Mucosa of stomach (tissue), 1 donor: ENCODE results near the gene TSC1.

Experiments
- H3K27me3 ChIP-seq: one replicate; pipeline ENCODE4 v1.7.0; 2013; ENCODE audit warnings: mild to moderate bottlenecking, low read length; ENCODE audit not compliant: control insufficient read depth, insufficient read depth
- H3K36me3 ChIP-seq: one replicate; pipeline ENCODE4 v1.7.0; 2013; ENCODE audit warnings: low read length; ENCODE audit not compliant: control insufficient read depth, insufficient read depth
- H3K4me1 ChIP-seq: one replicate; pipeline ENCODE4 v1.7.0; 2013; ENCODE audit warnings: mild to moderate bottlenecking, low read length; ENCODE audit not compliant: control insufficient read depth, insufficient read depth
- H3K4me3 ChIP-seq: one replicate; pipeline ENCODE4 v1.7.0; 2013; ENCODE audit warnings: low read length
- H3K9ac ChIP-seq: one replicate; pipeline ENCODE4 v1.7.0; 2013; ENCODE audit warnings: mild to moderate bottlenecking, low read length, moderate library complexity
- H3K9me3 ChIP-seq: one replicate; pipeline ENCODE4 v1.7.0; 2013; ENCODE audit warnings: mild to moderate bottlenecking, low read length, moderate library complexity; ENCODE audit not compliant: control insufficient read depth
- donor health status: Pancreatic carcinoma.

The TSC1 gene

DNA sequence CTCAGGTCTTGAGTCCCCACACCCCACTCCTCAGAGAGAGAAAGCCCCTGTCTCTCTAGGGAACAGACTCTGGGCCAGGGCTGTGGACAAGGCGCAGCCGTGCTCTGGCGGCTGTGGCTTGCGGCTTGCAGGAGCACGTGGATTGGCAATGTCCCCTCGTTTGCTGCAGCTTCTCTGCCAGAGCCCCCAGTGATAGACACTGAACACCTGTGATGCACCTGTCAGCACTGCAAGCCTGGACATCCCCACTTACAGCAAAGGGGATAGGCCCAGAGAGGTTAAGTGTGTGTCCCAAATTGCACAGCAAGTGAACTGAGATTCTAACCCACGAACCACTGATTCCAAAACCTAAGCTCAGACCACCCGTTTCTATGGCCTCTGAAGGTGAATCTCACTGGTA, 41.1 kb upstream of the TSC1 start:
- Histone ChIP-seq H3K36me3 (no peaks in the 10 kb centered on the region), H3K9ac (no peak overlapping the region), H3K4me3 (no peak overlapping the region), H3K4me1 (no peaks in the 10 kb centered on the region), H3K27me3 (peaks cover 8% of the 10 kb centered on the region), H3K9me3 (no peaks in the 10 kb centered on the region)

DNA sequence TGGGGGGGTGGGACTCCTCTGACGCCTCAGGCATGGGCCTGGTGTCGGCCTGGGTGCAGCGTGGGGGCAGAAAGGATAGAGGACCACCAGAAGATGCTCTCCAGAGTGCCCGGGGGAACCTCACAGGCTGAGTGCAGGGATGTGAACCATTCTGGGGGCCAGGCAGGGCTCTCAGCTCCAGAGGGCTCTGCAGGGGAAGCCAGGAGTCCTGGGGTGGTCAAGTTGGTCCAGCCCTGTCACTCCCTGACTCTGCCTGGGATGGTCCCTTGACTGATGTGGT, 40.6 kb upstream of the TSC1 start:
- Histone ChIP-seq H3K9me3 (no peaks in the 10 kb centered on the region), H3K27me3 (peaks cover 8% of the 10 kb centered on the region), H3K36me3 (no peaks in the 10 kb centered on the region), H3K4me3 (no peak overlapping the region), H3K4me1 (no peaks in the 10 kb centered on the region), H3K9ac (no peak overlapping the region)

DNA sequence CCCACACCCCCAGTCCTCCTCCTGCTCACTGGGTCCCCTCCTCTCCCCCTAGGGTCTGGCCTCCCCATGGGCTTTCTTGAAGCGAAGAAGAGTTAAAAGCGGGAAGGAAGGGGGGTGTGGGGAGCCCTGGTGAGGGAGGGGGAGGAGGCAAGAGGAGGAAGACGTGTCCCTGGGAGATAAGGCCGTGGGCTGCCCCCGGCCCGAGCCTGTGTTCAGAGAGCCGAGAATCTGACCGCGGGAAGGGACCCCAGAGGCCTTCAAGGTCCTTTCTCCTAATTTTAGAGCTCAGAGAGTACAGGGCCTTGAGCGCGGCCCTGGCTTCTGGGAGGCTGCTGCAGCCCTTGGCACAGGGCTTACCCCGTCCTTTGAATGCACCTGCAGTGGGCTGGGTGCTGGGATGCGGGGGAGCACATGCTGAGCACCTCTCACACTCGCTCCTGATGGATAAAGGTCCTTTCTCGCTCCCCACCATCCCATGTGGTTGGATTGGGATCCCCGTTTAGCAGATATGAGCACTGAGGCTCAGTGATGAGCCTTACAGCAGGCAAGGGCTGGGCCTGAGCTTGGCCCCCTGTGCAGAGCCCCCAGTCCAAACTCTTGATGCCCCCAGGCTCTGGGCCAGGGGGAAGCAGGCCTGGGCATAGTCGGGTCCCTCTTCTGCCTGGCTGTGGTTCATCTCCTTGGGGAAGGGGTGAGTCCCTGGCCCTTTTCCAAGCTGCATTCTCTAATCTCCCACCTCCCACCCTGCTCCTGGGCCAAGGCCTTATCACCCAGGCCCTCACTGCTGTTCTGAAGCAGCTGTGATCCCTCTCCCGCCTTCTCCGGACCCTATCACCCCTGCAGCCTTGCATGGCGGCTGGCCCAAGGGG, 40.0 kb upstream of the TSC1 start:
- Histone ChIP-seq H3K4me3 (no peak overlapping the region), H3K36me3 (no peaks in the 10 kb centered on the region), H3K4me1 (no peaks in the 10 kb centered on the region), H3K9me3 (no peaks in the 10 kb centered on the region), H3K9ac (no peak overlapping the region), H3K27me3 (peaks cover 12% of the 10 kb centered on the region)

DNA sequence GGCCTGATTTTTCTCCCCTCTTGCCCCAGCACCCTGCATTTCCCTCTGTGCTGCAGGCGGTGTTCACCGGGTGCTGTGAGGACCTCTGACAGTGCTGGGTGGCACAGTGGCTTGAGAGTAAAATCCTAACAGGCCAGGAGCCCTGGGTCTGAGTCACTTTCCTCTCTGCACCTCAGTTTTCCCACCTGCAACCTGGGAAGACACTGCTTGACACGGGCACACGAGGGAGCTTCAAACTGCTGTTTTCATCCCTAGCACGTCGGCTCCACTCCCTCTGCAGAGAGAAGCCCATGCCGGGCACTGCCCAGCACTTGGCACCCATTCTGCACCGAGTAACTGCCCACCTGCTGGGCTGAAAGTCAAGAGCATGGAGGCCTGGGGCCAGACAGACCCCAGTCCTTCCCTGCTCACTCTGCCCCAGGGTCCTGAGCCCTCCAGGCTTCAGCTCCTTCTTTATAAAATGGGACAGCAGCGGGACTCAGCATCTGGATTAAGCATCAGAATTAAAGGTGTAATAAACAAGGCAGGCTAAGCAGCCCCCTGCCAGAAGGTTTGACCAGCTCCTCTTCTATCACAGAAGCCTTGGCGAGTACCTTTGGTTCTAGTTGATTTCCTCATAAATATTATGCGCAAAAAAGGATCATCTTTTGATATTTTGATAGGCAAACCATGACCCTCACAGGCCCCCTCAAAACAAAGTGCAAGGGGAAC, 39.2 kb upstream of the TSC1 start:
- H3K4me3 ChIP-seq: no peak overlapping the region
- no peak overlapping the region for H3K9ac ChIP-seq
- H3K4me1 ChIP-seq: peaks cover 3% of the 10 kb centered on the region
- no peaks in the 10 kb centered on the region for H3K9me3 ChIP-seq
- H3K36me3 ChIP-seq: no peaks in the 10 kb centered on the region
- peaks cover 17% of the 10 kb centered on the region for H3K27me3 ChIP-seq

DNA sequence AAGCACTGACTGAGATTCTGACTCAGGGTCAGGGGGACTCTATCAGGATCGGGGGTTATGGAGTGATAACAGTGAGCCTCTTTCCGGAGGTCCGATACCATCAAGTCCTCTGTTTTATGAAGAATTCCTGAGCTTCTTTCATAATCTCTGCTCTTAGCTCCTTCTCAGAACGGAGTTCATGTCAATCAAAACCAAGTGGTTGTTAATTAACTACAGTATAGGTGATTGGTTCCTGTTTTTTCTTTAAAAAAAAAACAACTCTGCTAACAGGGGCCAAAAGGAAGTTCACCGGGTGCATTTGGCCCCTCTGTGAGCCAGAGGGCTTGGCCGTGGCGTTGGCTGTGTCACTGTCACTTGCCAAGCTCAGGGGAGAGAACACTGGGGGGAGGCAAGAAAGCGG, 38.0 kb upstream of the TSC1 start:
- Histone ChIP-seq H3K4me1 (peaks cover 5% of the 10 kb centered on the region), H3K9me3 (no peaks in the 10 kb centered on the region), H3K36me3 (no peaks in the 10 kb centered on the region), H3K9ac (no peak overlapping the region), H3K4me3 (no peak overlapping the region), H3K27me3 (peaks cover 20% of the 10 kb centered on the region)

DNA sequence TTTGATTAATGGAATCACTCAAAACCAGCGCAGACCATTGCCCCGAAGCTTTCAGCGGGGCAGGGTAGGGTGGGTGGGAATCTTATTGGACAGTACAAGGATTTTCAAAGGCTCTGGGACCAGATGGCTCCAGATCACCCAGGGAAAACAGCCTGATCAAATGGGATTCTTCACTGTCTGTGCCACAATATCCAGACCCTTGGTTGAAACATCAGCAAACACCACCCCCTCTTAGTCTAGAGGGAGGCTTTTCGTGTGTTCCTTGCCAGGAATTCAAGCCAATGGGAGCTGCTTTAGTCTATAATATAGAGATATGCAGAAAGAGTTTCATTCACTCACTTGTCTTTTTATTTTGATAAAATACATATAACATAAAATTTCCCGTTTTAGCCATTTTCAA, 35.7 kb upstream of the TSC1 start:
- Histone ChIP-seq H3K9me3 (no peaks in the 10 kb centered on the region), H3K27me3 (peaks cover 15% of the 10 kb centered on the region), H3K9ac (no peak overlapping the region), H3K4me3 (no peak overlapping the region), H3K4me1 (peaks cover 5% of the 10 kb centered on the region), H3K36me3 (no peaks in the 10 kb centered on the region)

DNA sequence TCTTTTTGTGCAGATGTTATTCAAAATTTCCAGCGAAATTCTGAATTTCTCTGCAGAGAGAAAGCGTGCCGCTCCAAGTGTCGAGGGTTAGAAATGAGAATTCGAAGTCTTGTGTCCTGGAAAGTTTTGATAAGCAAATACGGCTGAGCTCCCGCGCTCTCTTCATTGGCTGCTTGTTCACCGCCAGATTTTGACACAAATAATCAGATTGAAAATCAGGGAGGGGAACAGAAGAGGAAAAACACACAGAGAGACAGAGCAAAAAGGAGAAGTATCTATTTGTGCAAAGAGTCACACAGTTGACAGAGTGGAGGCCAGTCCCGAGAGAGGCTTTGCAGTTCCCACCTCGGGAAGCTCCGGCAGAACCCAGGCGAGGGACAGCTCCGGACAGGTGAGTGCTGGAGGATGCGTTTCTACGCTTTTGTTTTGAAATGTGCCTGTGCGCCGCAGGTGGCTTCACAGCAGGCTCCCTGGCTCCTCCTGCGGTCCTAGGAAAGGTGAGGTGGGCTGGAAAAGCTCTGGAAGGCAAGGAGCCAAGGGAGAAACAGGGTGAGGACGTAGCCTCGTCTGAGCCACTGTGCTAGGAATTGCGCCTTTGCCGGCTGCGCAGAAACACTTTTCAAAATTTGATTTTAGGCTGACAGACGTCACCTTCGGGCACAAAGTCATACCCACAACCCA, 34.2 kb upstream of the TSC1 start, which contains the start of gene GFI1B:
TSS of gene GFI1B (plus strand) at position 244 of the 681 bp plus-strand sequence. CDS start 7,985 bp downstream, outside the sequence.
- Histone ChIP-seq H3K4me3 (no peak within 1 kb of the TSS), H3K9me3 (no peaks in the 10 kb centered on the region), H3K27me3 (peaks cover 19% of the 10 kb centered on the region), H3K36me3 (no peaks in the 10 kb centered on the region), H3K4me1 (peaks cover 5% of the 10 kb centered on the region), H3K9ac (no peak within 1 kb of the TSS)

DNA sequence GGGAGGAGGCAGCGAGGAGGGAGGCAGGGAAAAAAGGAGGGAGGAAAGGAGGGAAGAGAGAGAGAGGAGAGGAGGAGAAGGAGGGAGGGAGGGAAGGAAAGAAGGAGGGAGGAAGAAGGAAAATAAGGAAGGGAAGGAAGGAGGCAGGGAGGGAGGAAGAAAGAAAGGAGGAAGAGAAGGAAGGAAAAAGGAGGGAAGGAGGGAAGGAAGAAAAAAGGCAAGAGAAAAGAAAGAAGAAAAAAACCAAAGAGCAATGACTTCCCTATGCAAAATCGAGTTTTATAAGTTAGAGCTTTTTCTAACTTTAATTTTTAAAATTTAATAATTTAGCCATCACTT, 33.7 kb upstream of the TSC1 start:
- Histone ChIP-seq H3K4me3 (no peak overlapping the region), H3K9ac (no peak overlapping the region), H3K4me1 (peaks cover 5% of the 10 kb centered on the region), H3K9me3 (no peaks in the 10 kb centered on the region), H3K27me3 (peaks cover 24% of the 10 kb centered on the region), H3K36me3 (no peaks in the 10 kb centered on the region)

DNA sequence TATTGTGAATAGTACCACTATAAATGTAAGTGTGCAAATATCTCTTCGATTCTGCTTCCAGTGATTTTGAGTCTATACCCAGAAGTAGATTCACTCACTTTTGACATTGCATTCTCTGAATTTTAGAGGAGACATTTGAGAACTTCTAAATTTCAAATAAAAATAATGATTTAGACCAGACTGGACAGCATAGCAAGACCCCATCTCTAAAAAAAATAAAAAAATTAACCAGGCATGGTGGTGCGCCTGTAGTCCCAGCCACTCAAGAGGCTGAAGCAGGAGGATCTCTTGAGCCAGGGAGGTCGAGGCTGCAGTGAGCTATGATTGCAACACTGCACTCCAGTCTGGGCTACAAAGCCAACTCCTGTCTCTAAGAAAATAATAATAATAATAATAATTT, 32.2 kb upstream of the TSC1 start:
- peaks cover 27% of the 10 kb centered on the region for H3K27me3 ChIP-seq
- H3K4me3 ChIP-seq: no peak overlapping the region
- peaks cover 11% of the 10 kb centered on the region for H3K4me1 ChIP-seq
- no peak overlapping the region for H3K9ac ChIP-seq
- no peaks in the 10 kb centered on the region for H3K36me3 ChIP-seq
- no peaks in the 10 kb centered on the region for H3K9me3 ChIP-seq

DNA sequence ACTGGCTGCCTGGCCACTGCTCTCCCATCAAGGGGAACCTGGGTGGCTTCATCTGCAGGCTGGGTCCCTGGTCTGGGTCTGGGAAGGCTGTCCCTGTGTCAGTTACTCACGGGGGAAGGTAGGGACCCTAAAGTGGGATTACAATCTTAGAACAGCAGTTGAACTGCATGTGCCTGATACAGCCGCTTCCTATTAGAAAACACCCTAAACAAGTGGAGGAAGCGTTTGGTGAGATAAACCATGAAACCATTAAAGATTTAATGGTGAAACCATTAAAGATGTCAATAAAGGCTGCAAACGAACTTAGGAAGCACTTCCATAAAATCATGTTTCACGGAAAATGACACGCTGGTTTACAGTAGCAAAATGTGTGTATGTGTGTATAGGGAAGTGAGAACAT, 31.5 kb upstream of the TSC1 start:
- Histone ChIP-seq H3K9ac (no peak overlapping the region), H3K4me3 (no peak overlapping the region), H3K27me3 (peaks cover 27% of the 10 kb centered on the region), H3K9me3 (no peaks in the 10 kb centered on the region), H3K36me3 (no peaks in the 10 kb centered on the region), H3K4me1 (peaks cover 11% of the 10 kb centered on the region)

DNA sequence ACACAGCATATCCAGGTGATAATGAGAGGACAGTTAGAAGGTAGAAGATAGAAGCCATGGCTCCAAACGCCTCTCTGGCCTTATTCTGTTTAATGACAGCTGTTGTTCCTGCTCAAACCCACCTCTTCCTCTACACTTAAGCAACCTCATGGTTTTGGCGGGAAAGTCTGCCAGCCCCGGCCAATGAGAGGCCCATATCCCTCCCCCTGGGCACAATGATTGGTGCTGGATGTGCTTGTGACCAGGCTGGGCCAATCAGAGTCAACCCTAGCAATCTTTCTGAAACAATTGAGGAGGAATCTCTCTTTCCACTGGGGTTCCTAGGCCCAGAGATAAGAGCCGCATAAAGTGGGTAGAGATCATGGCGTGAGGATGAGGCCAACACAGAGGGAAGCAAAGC, 29.3 kb upstream of the TSC1 start:
- no peak overlapping the region for H3K9ac ChIP-seq
- no peaks in the 10 kb centered on the region for H3K36me3 ChIP-seq
- no peak overlapping the region for H3K4me3 ChIP-seq
- peaks cover 18% of the 10 kb centered on the region for H3K4me1 ChIP-seq
- no peaks in the 10 kb centered on the region for H3K9me3 ChIP-seq
- H3K27me3 ChIP-seq: peaks cover 23% of the 10 kb centered on the region

DNA sequence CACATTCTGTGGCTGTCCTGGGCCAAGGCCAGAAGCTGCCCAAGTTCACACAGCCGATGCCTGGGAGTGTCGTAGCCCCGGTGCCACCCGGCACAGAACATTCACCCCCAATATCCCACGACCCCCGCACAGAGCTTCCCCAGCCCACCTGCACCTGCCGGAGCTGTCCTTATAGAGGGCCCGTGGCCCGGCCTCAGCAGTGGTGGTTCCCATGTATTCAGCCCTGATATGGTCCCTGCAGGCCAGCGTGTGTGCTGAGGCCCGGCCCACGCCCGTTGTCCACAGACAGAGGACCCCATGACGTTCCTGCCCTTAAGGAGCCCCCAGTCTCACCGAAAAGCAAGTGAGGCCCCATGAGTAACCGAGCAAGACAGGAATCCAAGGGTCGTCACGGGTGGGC, 28.8 kb upstream of the TSC1 start:
- H3K36me3 ChIP-seq: no peaks in the 10 kb centered on the region
- peaks cover 16% of the 10 kb centered on the region for H3K4me1 ChIP-seq
- no peak overlapping the region for H3K4me3 ChIP-seq
- H3K27me3 ChIP-seq: peaks cover 19% of the 10 kb centered on the region
- H3K9ac ChIP-seq: no peak overlapping the region
- H3K9me3 ChIP-seq: no peaks in the 10 kb centered on the region
